ENCODE measurements around the gene DPYD.

DNA sequence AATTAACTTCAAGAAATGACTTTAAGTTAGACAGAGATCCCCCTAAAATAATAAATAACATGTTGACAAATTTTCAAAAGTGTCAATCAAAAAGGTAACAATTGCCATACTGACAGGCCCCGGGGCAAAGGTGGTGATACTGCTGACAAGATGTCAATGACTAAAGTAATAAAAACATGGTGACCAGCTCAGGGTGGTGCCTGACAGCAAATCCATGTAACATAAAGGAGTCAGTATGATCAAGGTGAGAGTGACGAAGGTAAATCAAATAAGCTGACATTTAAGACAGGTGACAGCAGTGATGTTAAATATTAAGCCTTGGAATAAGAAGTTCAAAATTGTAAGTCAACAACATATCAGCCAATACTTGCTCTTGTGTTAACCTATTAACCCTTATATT, 387.5 kb downstream of the DPYD start:
- TF ChIP-seq, protein P1, sequence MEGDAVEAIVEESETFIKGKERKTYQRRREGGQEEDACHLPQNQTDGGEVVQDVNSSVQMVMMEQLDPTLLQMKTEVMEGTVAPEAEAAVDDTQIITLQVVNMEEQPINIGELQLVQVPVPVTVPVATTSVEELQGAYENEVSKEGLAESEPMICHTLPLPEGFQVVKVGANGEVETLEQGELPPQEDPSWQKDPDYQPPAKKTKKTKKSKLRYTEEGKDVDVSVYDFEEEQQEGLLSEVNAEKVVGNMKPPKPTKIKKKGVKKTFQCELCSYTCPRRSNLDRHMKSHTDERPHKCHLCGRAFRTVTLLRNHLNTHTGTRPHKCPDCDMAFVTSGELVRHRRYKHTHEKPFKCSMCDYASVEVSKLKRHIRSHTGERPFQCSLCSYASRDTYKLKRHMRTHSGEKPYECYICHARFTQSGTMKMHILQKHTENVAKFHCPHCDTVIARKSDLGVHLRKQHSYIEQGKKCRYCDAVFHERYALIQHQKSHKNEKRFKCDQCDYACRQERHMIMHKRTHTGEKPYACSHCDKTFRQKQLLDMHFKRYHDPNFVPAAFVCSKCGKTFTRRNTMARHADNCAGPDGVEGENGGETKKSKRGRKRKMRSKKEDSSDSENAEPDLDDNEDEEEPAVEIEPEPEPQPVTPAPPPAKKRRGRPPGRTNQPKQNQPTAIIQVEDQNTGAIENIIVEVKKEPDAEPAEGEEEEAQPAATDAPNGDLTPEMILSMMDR (conservative IDR thresholded peaks at IDR 0.05), result no peak
- no peak for TF ChIP-seq ZFX (IDR thresholded peaks at IDR 0.05)

All from C4-2B (cell line).